ENCODE results near the gene SNX10. TPM values are rescaled to one million over a fixed set of nuclear protein-coding genes. Genes with fewer than 3 reads are reported as not detected.
A peak's percentile ranks its signal among the peaks of the same experiment; 100 is the strongest.
"Not testable (repeated sequence)": the region's sequence is repeated elsewhere in the genome, so short reads cannot be mapped to it uniquely, and the experiment has no call there.

The SNX10 gene
- total RNA-seq (10 to 100 TPM in 1 of 5 donors, 1 to 10 TPM in 1, under 1 TPM in 1, not detected in 2; 0.58 to 55.0 (median 5.3) TPM), polyA plus RNA-seq (1 to 10 TPM; 1.8 to 3.7 (median 2.2) TPM)
- long read RNA-seq, donor 1, partial matches to known transcripts = 0 of 1 reads
- long read RNA-seq, donor 1, other reads (novel, unspliced or antisense) = 0 of 1 reads
- long read RNA-seq, donor 2, partial matches to known transcripts = 0 of 1 reads
- long read RNA-seq, donor 2, other reads (novel, unspliced or antisense) = 0 of 1 reads
- long read RNA-seq, donor 3 = 0 reads
- long read RNA-seq, donor 4 = 0 reads
- long read RNA-seq, donor 5 = 0 reads
- long read RNA-seq, donor 6, partial matches to known transcripts = 8 of 9 reads
- long read RNA-seq, donor 6, other reads (novel, unspliced or antisense) = 0 of 9 reads
- long read RNA-seq, donor 7, partial matches to known transcripts = 0 of 1 reads
- long read RNA-seq, donor 7, other reads (novel, unspliced or antisense) = 0 of 1 reads
- long read RNA-seq, donor 8 = 0 reads
- long read RNA-seq, donor 9, partial matches to known transcripts = 0 of 2 reads
- long read RNA-seq, donor 9, other reads (novel, unspliced or antisense) = 0 of 2 reads
- long read RNA-seq, donor 10, partial matches to known transcripts = 0 of 1 reads
- long read RNA-seq, donor 10, other reads (novel, unspliced or antisense) = 0 of 1 reads

DNA sequence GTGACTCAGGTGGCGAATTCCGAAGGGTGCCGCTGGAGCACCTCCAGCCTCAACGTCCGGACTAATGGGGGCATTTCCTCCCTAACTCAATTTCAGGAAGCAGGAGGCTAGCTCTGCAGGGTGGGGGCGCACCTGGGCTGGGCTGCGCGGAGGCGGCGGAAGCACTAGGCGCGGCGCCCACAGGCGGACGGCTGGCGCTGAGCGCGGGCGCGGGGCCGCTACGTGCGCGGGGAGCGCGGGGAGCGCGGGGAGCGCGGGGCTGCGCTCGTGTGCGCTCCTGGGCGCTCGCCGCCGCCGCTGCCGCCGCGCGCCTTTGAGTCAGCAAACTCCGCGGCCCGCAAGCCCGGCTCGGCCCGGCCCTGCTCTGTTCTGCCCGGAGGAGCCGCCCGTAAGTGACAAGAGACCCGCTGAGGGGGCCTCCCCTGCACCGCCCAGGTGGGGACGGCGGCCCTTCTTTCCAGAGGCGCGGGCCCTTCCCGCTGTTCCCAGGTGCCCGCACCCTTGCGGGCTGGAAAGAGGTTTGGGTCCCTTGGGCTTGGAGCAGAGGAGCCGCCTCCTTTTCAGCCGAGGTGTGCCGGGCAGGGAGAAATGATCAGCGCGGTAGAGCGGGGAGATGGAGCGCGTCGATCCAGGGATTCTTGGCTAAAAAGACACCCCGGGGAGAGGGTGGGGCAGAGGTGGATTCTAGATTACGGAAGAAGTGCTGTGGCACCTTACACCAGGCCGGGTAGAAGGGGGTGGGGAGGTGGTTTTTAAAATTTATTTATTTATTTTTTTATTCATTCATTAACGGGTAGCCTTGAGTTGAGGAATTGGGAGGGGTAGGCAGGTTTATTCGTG lies at the start of gene SNX10:
SNX10 (plus strand) TSS at position 164 of the 840 bp plus-strand sequence. CDS start 54,581 bp downstream, outside the sequence.
- Histone ChIP-seq H3K27ac (peak within 1 kb of the TSS in 4 of 5 donors; percentile 34 to 74 (median 40)), H3K4me1 (peaks cover 0 to 14% (median 11%) of the 10 kb centered on the region in 4 donors), H3K36me3 (no peaks in the 10 kb centered on the region), H3K9me3 (no peaks in the 10 kb centered on the region), H3K27me3 (peaks cover 0 to 16% (median 0%) of the 10 kb centered on the region in 3 donors), H3K4me3 (peak within 1 kb of the TSS; percentile 51 to 77 (median 66))
- intact Hi-C loops (cut with DNase I; ENCODE audit: low total_unique reads) = no loop called here
- DNase-seq = peak; percentile 52 to 89
- TF ChIP-seq EP300 (IDR thresholded peaks at IDR 0.05) = no peak
- TF ChIP-seq, protein P1, sequence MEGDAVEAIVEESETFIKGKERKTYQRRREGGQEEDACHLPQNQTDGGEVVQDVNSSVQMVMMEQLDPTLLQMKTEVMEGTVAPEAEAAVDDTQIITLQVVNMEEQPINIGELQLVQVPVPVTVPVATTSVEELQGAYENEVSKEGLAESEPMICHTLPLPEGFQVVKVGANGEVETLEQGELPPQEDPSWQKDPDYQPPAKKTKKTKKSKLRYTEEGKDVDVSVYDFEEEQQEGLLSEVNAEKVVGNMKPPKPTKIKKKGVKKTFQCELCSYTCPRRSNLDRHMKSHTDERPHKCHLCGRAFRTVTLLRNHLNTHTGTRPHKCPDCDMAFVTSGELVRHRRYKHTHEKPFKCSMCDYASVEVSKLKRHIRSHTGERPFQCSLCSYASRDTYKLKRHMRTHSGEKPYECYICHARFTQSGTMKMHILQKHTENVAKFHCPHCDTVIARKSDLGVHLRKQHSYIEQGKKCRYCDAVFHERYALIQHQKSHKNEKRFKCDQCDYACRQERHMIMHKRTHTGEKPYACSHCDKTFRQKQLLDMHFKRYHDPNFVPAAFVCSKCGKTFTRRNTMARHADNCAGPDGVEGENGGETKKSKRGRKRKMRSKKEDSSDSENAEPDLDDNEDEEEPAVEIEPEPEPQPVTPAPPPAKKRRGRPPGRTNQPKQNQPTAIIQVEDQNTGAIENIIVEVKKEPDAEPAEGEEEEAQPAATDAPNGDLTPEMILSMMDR (IDR thresholded peaks at IDR 0.05) = no peak
- no peak for TF ChIP-seq POLR2A (IDR thresholded peaks at IDR 0.05)
- no peak for TF ChIP-seq POLR2AphosphoS5 (IDR thresholded peaks at IDR 0.05)
- 1 to 3% (median 2%) methylated on average over 40 to 74 of the region's 74 CpGs for WGBS, 5 donors

DNA sequence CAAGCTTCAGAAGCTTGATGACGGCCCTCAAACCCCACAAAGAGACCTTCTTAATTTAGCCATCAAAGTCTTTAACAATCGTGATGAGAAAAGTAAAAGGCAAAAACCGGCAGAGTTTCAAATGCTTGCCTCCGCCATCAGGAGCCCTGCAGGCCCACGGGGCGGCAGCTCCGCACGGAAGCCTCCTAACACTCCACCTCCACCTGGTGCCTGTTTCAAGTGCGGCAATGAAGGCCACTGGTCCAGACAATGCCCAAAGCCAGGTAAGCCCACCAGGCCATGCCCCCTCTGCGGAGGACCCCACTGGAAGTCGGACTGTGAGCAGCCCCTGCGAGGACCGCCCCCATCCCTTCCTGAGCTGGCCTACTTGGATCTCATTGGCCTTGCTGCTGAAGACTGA lies 46.5 kb upstream of the SNX10 start:
- H3K9me3 ChIP-seq = no peaks in the 10 kb centered on the region
- no peaks in the 10 kb centered on the region for H3K36me3 ChIP-seq
- WGBS, 5 donors = 91 to 95% (median 92%) methylated on average over 11 to 13 of the region's 13 CpGs
- no peaks in the 10 kb centered on the region for H3K4me1 ChIP-seq
- TF ChIP-seq POLR2A (IDR thresholded peaks at IDR 0.05) (no peak), EP300 (IDR thresholded peaks at IDR 0.05) (no peak), POLR2AphosphoS5 (IDR thresholded peaks at IDR 0.05) (no peak)
- TF ChIP-seq, protein P1 (IDR thresholded peaks at IDR 0.05) = no peak
- no peak overlapping the region for H3K27ac ChIP-seq
- no peak overlapping the region for H3K4me3 ChIP-seq
- no peak for DNase-seq
- intact Hi-C loops (cut with DNase I; ENCODE audit: low total_unique reads) = no loop called here
- peaks cover 0 to 20% (median 0%) of the 10 kb centered on the region in 3 donors for H3K27me3 ChIP-seq

DNA sequence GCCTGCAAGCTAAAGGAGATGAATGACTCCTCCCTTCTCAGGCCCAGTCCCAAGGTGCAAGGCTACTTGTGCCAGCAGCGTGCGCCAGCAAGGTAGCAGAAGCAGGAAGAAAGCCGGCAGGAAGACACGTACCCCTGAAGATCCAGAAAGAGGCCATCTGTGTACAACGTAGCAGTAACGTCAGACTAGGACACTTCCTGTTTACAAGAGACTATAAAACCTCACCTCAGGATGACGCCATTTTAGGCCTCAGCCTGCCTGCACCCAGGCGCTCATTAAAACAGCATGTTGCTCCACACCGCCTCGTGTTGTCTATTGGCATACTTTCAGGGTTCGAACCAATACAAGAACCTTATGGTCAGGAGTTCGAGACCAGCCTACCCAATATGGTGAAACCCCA lies 41.4 kb upstream of the SNX10 start:
- 77 to 92% (median 86%) methylated on average over 12 of the region's 12 CpGs for whole genome bisulfite sequencing, 5 donors
- peaks cover 0 to 17% (median 0%) of the 10 kb centered on the region in 3 donors for H3K27me3 ChIP-seq
- TF ChIP-seq EP300 (IDR thresholded peaks at IDR 0.05) = no peak
- TF ChIP-seq POLR2A (IDR thresholded peaks at IDR 0.05) = no peak
- no peak for TF ChIP-seq POLR2AphosphoS5 (IDR thresholded peaks at IDR 0.05)
- TF ChIP-seq, protein P1 (IDR thresholded peaks at IDR 0.05) = no peak

DNA sequence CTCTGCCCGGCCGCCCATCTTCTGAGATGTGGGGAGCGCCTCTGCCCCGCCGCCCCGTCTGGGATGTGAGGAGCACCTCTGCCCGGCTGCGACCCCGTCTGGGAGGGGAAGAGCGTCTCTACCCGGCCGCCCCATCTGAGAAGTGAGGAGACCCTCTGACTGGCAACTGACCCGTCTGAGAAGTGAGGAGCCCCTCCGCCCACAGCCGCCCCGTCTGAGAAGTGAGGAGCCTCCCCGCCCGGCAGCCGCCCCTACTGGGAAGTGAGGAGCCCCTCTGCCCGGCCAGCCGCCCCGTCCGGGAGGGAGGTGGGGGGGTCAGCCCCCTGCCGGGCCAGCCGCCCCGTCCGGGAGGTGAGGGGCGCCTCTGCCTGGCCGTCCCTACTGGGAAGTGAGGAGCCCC lies 29.8 kb upstream of the SNX10 start:
- H3K27ac ChIP-seq; H3K36me3 ChIP-seq; H3K27me3 ChIP-seq; intact Hi-C loops (cut with DNase I; ENCODE audit: low total_unique reads); H3K4me3 ChIP-seq; H3K4me1 ChIP-seq; DNase-seq: not testable (repeated sequence)
- peaks cover 0 to 15% (median 4%) of the 10 kb centered on the region in 4 donors for H3K9me3 ChIP-seq
- 96 to 100% (median 97%) methylated on average over 3 to 29 of the region's 29 CpGs for WGBS, 5 donors

More for the DNA sequence above, 41.4 kb upstream of the SNX10 start:
- H3K36me3 ChIP-seq = no peaks in the 10 kb centered on the region
- no peaks in the 10 kb centered on the region for H3K4me1 ChIP-seq
- intact Hi-C loops (cut with DNase I; ENCODE audit: low total_unique reads) = no loop called here
- no peaks in the 10 kb centered on the region for H3K9me3 ChIP-seq
- no peak overlapping the region for H3K4me3 ChIP-seq
- H3K27ac ChIP-seq = no peak overlapping the region
- no peak for DNase-seq
